Naive thymus-derived CD4-positive, alpha-beta T cell (primary cell): ENCODE measurements around the gene EHBP1L1. TPM values are rescaled to one million over a fixed set of nuclear protein-coding genes. Genes with fewer than 3 reads are reported as not detected.

Experiments used
- ATAC-seq: fragments of 150-1000 bp; cut with Tn5 transposase; 2 replicates; pipeline ENCODE4 v1.10.0; 2021; ENCODE audit warnings: mild to moderate bottlenecking, moderate library complexity
- CTCF ChIA-PET: fragments of 350-600 bp; sonication (Branson Sonifier 250); formaldehyde crosslinking; loops from one replicate; lab custom pipeline; 2021; ENCODE audit warnings: antibody characterized with exemption; lab: Charles Lee
- POLR2A ChIA-PET: fragments of 350-600 bp; sonication (Branson Sonifier 250); formaldehyde crosslinking; loops from one replicate; lab custom pipeline; 2021; ENCODE audit warnings: antibody characterized with exemption, inconsistent platforms; lab: Charles Lee
- DNase-seq, 9 donors: peaks; one replicate each; pipeline versions ENCODE4 v3.0.0 to v3.0.0-alpha.2; 2020 to 2022; ENCODE audit warnings: mixed read lengths in 1 of 9
- H3K27ac ChIP-seq: one replicate; pipeline ENCODE4 v1.7.0; 2013; ENCODE audit warnings: mild to moderate bottlenecking, low read depth, low read length, moderate library complexity
- H3K27me3 ChIP-seq, 2 donors: one replicate each; pipeline ENCODE4 v1.7.0; 2013; ENCODE audit warnings: low read length in 2 of 2, mild to moderate bottlenecking in 2 of 2, moderate library complexity in 2 of 2; ENCODE audit not compliant: control insufficient read depth in 2 of 2, insufficient read depth in 2 of 2
- H3K36me3 ChIP-seq, 3 experiments: 1 replicate in 2 of 3; 2 replicates in 1 of 3; pipeline ENCODE4 v1.7.0; 2013; ENCODE audit warnings: low read length in 3 of 3, mild to moderate bottlenecking in 3 of 3, moderate library complexity in 1 of 3; ENCODE audit not compliant: insufficient read depth in 3 of 3, control insufficient read depth in 2 of 3
- H3K4me1 ChIP-seq, 2 donors: one replicate each; pipeline ENCODE4 v1.7.0; 2013; ENCODE audit warnings: low read length in 2 of 2, mild to moderate bottlenecking in 2 of 2, moderate library complexity in 1 of 2; ENCODE audit not compliant: control insufficient read depth in 2 of 2, insufficient read depth in 2 of 2
- H3K4me3 ChIP-seq: 2 replicates; pipeline ENCODE4 v1.7.0; 2013; ENCODE audit warnings: mild to moderate bottlenecking, low read length
- H3K9me3 ChIP-seq, 3 experiments: 1 replicate in 2 of 3; 2 replicates in 1 of 3; pipeline ENCODE4 v1.7.0; 2013; ENCODE audit warnings: low read length in 3 of 3; ENCODE audit not compliant: control insufficient read depth in 2 of 3
- H3K27ac Mint-ChIP-seq, 9 donors: one replicate each; pipeline ENCODE4 v1.8.0; 2020 to 2022; ENCODE audit warnings: mixed read lengths in 9 of 9, mild to moderate bottlenecking in 8 of 9, moderate library complexity in 5 of 9, inconsistent platforms in 2 of 9
- H3K27me3 Mint-ChIP-seq, 5 donors: one replicate each; pipeline ENCODE4 v1.8.0; 2021 to 2022; ENCODE audit warnings: mixed read lengths in 5 of 5, mild to moderate bottlenecking in 1 of 5
- H3K36me3 Mint-ChIP-seq, 5 donors: one replicate each; pipeline ENCODE4 v1.8.0; 2020 to 2022; ENCODE audit warnings: mixed read lengths in 5 of 5, mild to moderate bottlenecking in 3 of 5, inconsistent platforms in 1 of 5
- H3K4me1 Mint-ChIP-seq, 7 donors: one replicate each; pipeline ENCODE4 v1.8.0; 2020 to 2022; ENCODE audit warnings: mixed read lengths in 7 of 7, mild to moderate bottlenecking in 3 of 7, inconsistent platforms in 1 of 7
- H3K4me3 Mint-ChIP-seq, 10 donors: one replicate each; pipeline ENCODE4 v1.8.0; 2020 to 2022; ENCODE audit warnings: mild to moderate bottlenecking in 10 of 10, mixed read lengths in 10 of 10, moderate library complexity in 6 of 10, inconsistent platforms in 2 of 10
- H3K9me3 Mint-ChIP-seq, 11 donors: one replicate each; pipeline ENCODE4 v1.8.0; 2020 to 2022; ENCODE audit warnings: mixed read lengths in 11 of 11, mild to moderate bottlenecking in 4 of 11, inconsistent platforms in 1 of 11, moderate library complexity in 1 of 11
- intact Hi-C, 2 donors: fragments of 100-400 bp; cut with micrococcal nuclease; formaldehyde crosslinking; loops; one replicate each; pipeline ENCODE4 v1.15.1; 2023
- polyA plus RNA-seq, 2 donors: library from polyadenylated mRNA; unstranded; fragments of 300-500 nt; fragmentation: Illumina TruSeq; gene quantifications; one replicate each; pipeline ENCODE4 v1.2.3, GENCODE V29; 2021
- total RNA-seq, 6 experiments: library from RNA in 5 of 6; stranded (reverse) in 5 of 6; gene quantifications; 1 replicate in 5 of 6; 2 replicates in 1 of 6; pipeline ENCODE4 v1.2.3 and lab custom pipeline; 2021 to 2026

Gene EHBP1L1
- total and polyA plus RNA-seq, 7 experiments from 2014 or later, result 12.3 to 207 (median 121) TPM

DNA sequence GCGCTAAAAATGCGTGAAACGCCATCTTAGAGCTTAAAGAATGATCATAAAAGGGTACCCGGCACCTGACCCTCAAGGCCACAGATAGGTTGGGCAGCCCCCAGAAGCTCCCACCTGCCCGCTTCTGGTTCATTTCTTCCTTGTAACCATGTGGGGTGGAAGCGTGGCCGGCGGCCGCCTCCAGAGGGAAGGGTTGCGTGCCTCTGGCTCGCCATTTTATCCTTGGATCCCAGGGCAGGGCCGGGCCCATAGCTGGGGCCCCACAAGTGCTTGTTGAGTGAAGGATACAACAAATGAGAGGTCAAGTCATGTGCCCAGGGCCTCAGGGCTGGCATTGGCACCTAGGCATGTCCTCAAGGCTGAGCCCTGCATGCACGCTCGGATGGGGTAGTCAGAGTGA is 45.6 kb downstream of the EHBP1L1 start:
- Mint-ChIP-seq H3K4me3 (no peak overlapping the region), H3K27ac (no peak overlapping the region), H3K4me1 (peaks cover 14 to 25% (median 17%) of the 10 kb centered on the region in 7 donors), H3K36me3 (peaks cover 0 to 20% (median 6%) of the 10 kb centered on the region in 5 donors), H3K9me3 (no peaks in the 10 kb centered on the region), H3K27me3 (no peaks in the 10 kb centered on the region)
- ChIA-PET CTCF (interaction anchor here (0.6 to 1.7 kb wide), 2 partner anchors 27 to 148 kb away, joined by 3 read pairs; no protein-coding TSS in a partner anchor), POLR2A (interaction anchor here (1.1 to 1.4 kb wide), 2 partner anchors 18 to 31 kb away, joined by 3 to 6 read pairs; no protein-coding TSS in a partner anchor)
- H3K9me3 ChIP-seq, result no peaks in the 10 kb centered on the region
- no peaks in the 10 kb centered on the region for H3K27me3 ChIP-seq
- H3K27ac ChIP-seq, result no peak overlapping the region
- H3K4me1 ChIP-seq, result peaks cover 16% of the 10 kb centered on the region in 2 donors
- no peak overlapping the region for H3K4me3 ChIP-seq
- ATAC-seq (no peak), DNase-seq (no peak)
- intact Hi-C loops, result no loop called here
- H3K36me3 ChIP-seq, result peaks cover 12 to 92% (median 30%) of the 10 kb centered on the region in 3 experiments

DNA sequence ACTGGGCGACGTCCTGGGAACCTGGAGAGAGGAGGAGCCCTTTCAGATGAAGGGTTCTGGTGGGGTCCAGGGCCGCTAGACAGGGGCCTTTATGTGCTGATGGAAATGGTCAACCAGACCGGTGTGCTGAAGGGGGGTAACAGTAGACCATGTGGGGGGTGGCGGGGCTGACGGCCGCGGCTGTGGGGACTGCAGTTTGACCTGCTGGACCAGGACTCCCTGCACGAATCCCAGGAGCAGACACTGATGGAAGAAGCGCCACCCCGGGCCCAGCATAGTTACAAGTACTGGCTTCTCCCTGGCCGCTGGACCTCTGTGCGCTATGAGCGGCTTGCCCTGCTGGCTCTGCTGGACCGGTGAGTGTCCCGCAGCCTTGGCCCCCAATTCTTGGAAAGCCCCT is 46.2 kb downstream of the EHBP1L1 start:
- intact Hi-C loops, result no loop called here
- H3K9me3 Mint-ChIP-seq, result no peaks in the 10 kb centered on the region
- H3K36me3 ChIP-seq, result peaks cover 15 to 97% (median 30%) of the 10 kb centered on the region in 3 experiments
- H3K9me3 ChIP-seq, result no peaks in the 10 kb centered on the region
- H3K4me3 Mint-ChIP-seq, result no peak overlapping the region
- no peaks in the 10 kb centered on the region for H3K27me3 Mint-ChIP-seq
- no peak overlapping the region for H3K4me3 ChIP-seq
- ChIA-PET POLR2A (interaction anchor here (0.6 to 2.4 kb wide), 3 partner anchors 11 to 441 kb away, joined by 3 to 9 read pairs (median 6); no protein-coding TSS in a partner anchor), CTCF (interaction anchor here (0.6 to 1.7 kb wide), 3 partner anchors 27 to 148 kb away, joined by 3 to 6 read pairs (median 3); partner anchors contain the start of gene KAT5)
- H3K27me3 ChIP-seq, result no peaks in the 10 kb centered on the region
- H3K4me1 Mint-ChIP-seq, result peaks cover 8 to 20% (median 12%) of the 10 kb centered on the region in 7 donors
- DNase-seq, result no peak
- H3K4me1 ChIP-seq, result peaks cover 11 to 13% of the 10 kb centered on the region in 2 donors
- H3K27ac ChIP-seq, result no peak overlapping the region
- H3K36me3 Mint-ChIP-seq, result peaks cover 0 to 20% (median 3%) of the 10 kb centered on the region in 5 donors
- H3K27ac Mint-ChIP-seq, result no peak overlapping the region
- no peak for ATAC-seq

DNA sequence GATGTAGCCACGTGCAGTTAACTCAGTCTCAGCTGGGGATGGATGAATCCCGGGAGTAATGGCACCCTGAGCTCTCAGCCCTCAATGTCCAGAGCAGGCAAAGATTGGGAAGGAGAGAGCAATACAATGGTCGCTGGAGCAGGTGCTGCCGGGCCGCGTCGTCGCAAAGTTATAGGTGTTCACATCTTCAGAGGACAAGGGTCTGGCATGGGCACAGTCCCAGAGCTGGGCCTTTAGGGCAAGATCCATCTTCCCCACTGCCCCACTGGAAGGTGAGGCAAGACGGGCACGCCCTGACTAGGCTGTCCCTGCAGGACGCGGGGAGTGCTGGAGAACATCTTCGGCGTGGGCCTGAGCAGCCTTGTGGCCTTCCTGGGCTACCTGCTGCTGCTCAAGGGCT is 47.3 kb downstream of the EHBP1L1 start:
- ATAC-seq (no peak), DNase-seq (no peak)
- peaks cover 0 to 18% (median 3%) of the 10 kb centered on the region in 5 donors for H3K36me3 Mint-ChIP-seq
- no peaks in the 10 kb centered on the region for H3K27me3 Mint-ChIP-seq
- H3K4me3 Mint-ChIP-seq, result no peak overlapping the region
- CTCF ChIA-PET, result interaction anchor here (0.6 to 1.5 kb wide), 4 partner anchors 34 to 256 kb away, joined by 3 to 6 read pairs (median 4); partner anchors contain the start of gene KAT5
- H3K27me3 ChIP-seq, result no peaks in the 10 kb centered on the region
- H3K4me3 ChIP-seq, result no peak overlapping the region
- peaks cover 3 to 9% of the 10 kb centered on the region in 2 donors for H3K4me1 ChIP-seq
- intact Hi-C loops, result no loop called here
- H3K4me1 Mint-ChIP-seq, result peaks cover 4 to 13% (median 9%) of the 10 kb centered on the region in 7 donors
- POLR2A ChIA-PET, result interaction anchor here (0.6 to 2.4 kb wide), 4 partner anchors 10 to 36 kb away, joined by 3 to 9 read pairs (median 3); no protein-coding TSS in a partner anchor
- no peak overlapping the region for H3K27ac ChIP-seq
- H3K27ac Mint-ChIP-seq, result peak overlapping the region in 1 of 9 donors; percentile 70
- peaks cover 7 to 97% (median 26%) of the 10 kb centered on the region in 3 experiments for H3K36me3 ChIP-seq
- H3K9me3 Mint-ChIP-seq, result no peaks in the 10 kb centered on the region
- H3K9me3 ChIP-seq, result no peaks in the 10 kb centered on the region

DNA sequence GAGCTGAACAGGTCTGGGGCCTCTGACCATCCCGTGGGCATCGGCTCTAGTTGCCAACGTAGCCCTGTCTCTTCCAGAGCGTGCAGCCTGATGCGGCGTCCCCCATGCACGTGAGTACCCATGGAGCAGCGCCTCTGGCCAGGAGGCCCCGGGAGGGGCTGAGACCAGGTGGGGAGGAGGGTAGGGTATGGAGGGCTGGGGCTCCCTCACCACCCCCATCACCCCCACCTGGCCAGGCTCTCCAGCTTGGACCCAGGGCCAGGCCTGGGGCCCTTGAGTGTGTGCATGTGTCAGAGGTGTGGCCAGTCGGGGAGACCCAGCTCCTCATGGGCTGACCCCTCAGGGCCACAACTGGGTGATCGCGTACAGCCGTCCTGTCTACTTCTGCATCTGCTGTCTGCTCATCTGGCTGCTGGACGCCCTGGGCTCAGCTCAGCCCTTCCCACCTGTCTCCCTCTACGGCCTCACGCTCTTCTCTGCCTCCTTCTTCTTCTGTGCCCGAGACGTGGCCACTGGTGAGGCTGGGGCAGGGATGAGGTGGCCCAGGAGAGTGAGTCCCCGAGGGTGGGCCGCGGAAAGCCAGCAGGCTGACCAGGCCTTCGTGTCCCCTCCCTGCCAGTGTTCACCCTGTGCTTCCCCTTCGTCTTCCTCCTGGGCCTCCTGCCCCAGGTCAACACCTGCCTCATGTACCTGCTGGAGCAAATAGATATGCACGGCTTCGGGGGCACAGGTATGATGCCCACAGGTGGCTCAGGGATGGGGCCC is 48.2 kb downstream of the EHBP1L1 start:
- Mint-ChIP-seq H3K36me3 (peaks cover 0 to 20% (median 3%) of the 10 kb centered on the region in 5 donors), H3K27ac (no peak overlapping the region), H3K4me1 (peaks cover 4 to 13% (median 9%) of the 10 kb centered on the region in 7 donors), H3K9me3 (no peaks in the 10 kb centered on the region), H3K4me3 (no peak overlapping the region), H3K27me3 (no peaks in the 10 kb centered on the region)
- peaks cover 3 to 9% of the 10 kb centered on the region in 2 donors for H3K4me1 ChIP-seq
- no peak overlapping the region for H3K27ac ChIP-seq
- H3K36me3 ChIP-seq, result peaks cover 7 to 97% (median 20%) of the 10 kb centered on the region in 3 experiments
- ATAC-seq, result no peak
- no peaks in the 10 kb centered on the region for H3K9me3 ChIP-seq
- POLR2A ChIA-PET, result interaction anchor here (0.7 to 2.4 kb wide), 3 partner anchors 9 to 27 kb away, joined by 3 to 9 read pairs (median 3); no protein-coding TSS in a partner anchor
- H3K4me3 ChIP-seq, result no peak overlapping the region
- no peak for DNase-seq
- intact Hi-C loops, result no loop called here
- H3K27me3 ChIP-seq, result no peaks in the 10 kb centered on the region
- CTCF ChIA-PET, result interaction anchor here (1.5 kb wide), 1 partner anchor 87 kb away, joined by 6 read pairs; the partner anchor contains the start of gene KAT5

DNA sequence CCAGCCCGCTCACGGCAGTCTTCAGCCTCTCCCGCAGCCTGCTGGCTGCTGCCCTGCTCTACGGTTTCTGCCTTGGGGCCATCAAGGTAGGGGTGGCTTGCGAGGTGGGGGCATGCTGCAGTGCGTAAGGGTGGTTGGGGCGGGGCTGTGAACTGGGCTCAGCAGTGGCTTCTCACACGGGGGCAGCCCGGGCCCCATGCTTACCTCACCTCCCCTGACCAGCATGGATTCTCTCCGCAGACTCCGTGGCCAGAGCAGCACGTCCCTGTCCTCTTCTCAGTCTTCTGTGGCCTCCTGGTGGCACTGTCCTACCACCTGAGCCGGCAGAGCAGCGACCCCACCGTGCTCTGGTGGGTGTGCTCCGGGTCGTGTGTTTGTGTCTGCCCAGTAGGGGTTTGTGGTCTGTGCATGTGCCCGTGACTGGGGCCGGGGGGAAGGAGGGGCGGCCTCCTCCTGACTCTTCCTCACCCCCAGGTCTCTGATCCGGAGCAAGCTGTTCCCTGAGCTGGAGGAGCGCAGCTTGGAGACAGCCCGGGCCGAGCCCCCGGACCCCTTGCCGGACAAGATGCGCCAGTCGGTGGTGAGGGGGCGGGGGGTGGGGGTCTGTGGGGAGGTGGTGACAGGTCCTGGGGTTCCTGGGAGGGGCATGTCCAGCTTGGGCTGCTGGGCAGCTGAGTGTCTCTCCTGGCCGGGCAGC is 49.2 kb downstream of the EHBP1L1 start:
- POLR2A ChIA-PET, result interaction anchor here (0.6 to 4.6 kb wide), 8 partner anchors 11 to 384 kb away, joined by 3 to 22 read pairs (median 3); partner anchors contain the start of genes KAT5, MAP3K11, RELA and SIPA1
- no peaks in the 10 kb centered on the region for H3K27me3 Mint-ChIP-seq
- Histone ChIP-seq H3K9me3 (no peaks in the 10 kb centered on the region), H3K4me1 (peaks cover 3 to 9% of the 10 kb centered on the region in 2 donors), H3K27ac (no peak overlapping the region), H3K36me3 (peaks cover 7 to 97% (median 24%) of the 10 kb centered on the region in 3 experiments), H3K4me3 (no peak overlapping the region), H3K27me3 (no peaks in the 10 kb centered on the region)
- CTCF ChIA-PET, result interaction anchor here (0.6 to 2.4 kb wide), 6 partner anchors 10 to 145 kb away, joined by 3 to 13 read pairs (median 6); partner anchors contain the start of genes PCNX3 and SIPA1
- peaks cover 0 to 17% (median 3%) of the 10 kb centered on the region in 5 donors for H3K36me3 Mint-ChIP-seq
- H3K4me3 Mint-ChIP-seq, result no peak overlapping the region
- DNase-seq (no peak), ATAC-seq (no peak)
- no peaks in the 10 kb centered on the region for H3K9me3 Mint-ChIP-seq
- H3K27ac Mint-ChIP-seq, result peak overlapping the region in 1 of 9 donors; percentile 36
- intact Hi-C loops, result no loop called here
- H3K4me1 Mint-ChIP-seq, result peaks cover 4 to 13% (median 8%) of the 10 kb centered on the region in 7 donors
